GM21515 (cell line): ENCODE measurements around the gene DIP2C.
"Not testable (repeated sequence)": the region's sequence is repeated elsewhere in the genome, so short reads cannot be mapped to it uniquely, and the experiment has no call there.

Experiments used
- ATAC-seq: cut with Tn5 transposase; IDR thresholded peaks from one replicate; pipeline ENCODE4 v1.9.1; 2021; ENCODE audit not compliant: unreplicated experiment

The DIP2C gene

DNA sequence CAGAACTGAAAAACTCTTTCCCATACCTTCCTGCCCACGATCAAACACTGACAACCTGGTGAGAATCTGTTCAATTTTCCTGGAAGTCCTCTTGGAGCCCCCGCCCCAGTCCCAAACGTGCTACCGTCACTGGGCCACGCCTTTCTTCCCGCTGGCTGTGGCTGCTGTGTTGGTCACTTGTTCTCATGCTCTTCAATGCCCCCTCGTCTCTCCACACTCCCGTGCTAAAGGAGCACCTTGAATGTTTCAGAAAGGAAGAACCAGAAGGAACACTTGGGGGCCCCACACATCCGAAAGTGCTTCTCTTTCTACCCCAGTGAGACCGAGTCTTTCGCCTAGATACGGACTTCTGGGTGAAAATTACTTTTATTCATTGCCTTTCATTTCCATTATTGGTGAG, 215.1 kb downstream of the DIP2C start:
- no peak for ATAC-seq

- no peak for ATAC-seq
These were observed 217.1 kb downstream of the DIP2C start for GRCh38 chr10:472241-472910.

DNA sequence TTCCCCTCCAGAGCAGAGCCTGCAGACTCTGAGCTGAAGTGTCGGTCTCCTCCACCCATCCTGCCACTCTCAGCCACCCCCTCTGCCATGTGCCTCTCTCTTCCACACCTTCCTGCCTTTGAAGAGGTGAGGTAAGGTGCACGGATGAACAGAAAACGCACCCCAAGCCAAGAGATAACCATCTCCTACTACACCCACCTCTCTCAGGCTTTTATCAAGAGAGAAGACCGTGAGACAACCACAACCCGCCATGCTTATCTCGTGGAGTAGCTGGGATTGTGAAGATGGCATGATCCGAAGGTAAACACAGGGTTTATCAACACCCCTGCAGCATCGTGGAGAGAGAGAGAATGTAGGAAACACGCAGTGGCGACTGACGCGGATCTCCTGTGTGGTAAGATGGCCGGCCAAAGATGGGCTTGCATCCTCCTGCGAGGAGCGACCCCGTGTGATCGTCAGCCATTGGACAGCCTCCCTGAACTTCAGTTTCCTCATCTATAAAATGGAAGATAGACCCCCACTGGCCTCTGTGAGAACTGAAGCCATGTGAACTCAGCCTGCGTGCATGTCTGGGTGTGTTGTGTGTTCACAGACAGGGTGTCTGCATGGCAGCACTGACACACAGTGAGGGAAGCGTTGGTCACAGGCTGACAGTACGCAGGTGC, 219.0 kb downstream of the DIP2C start:
- ATAC-seq: no peak

DNA sequence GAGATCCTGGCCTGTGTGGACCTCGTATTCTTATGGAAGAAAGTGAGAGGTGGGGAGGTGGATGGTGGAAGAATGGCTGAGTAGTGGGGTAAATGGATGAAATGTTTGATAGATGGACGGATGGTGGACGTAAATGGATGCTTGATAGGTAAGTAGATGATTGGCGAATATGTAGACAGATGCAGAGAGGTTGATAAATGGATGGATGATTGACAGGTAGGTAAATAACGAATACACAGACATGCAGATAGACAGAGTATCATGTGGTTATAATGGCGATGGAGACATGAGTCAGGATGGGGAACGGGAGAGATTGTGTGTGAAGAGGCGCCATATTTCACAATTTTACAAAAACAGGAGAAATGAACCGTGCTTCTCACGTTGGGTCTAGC, 219.5 kb downstream of the DIP2C start:
- no peak for ATAC-seq

GRCh38 chr10:459743-460142, 229.7 kb downstream of the DIP2C start:
- no peak for ATAC-seq

- no peak for ATAC-seq
These were observed 231.0 kb downstream of the DIP2C start for GRCh38 chr10:458421-458851.

GRCh38 chr10:456486-456885, 233.0 kb downstream of the DIP2C start:
- no peak for ATAC-seq

DNA sequence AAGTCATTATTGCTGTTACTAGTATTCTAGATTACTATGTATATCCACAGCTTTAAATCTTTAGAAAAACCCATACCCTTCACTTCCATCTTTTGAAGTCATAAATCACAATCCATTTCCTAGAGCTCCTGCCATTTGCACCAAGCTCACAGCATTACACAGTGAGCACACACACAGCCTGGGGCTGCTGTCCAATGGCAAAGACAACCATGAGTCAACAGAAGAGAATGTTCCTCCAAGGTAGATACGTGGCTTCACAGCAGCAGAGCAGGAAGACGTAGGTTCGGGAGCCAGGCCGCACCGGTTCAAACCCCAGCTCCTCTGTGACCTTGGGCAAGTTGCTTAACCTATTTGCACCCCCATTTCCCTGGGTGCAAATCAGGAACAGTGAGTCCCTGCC, 234.6 kb downstream of the DIP2C start:
- ATAC-seq: no peak

GRCh38 chr10:453647-454046, 235.8 kb downstream of the DIP2C start:
- ATAC-seq: no peak

DNA sequence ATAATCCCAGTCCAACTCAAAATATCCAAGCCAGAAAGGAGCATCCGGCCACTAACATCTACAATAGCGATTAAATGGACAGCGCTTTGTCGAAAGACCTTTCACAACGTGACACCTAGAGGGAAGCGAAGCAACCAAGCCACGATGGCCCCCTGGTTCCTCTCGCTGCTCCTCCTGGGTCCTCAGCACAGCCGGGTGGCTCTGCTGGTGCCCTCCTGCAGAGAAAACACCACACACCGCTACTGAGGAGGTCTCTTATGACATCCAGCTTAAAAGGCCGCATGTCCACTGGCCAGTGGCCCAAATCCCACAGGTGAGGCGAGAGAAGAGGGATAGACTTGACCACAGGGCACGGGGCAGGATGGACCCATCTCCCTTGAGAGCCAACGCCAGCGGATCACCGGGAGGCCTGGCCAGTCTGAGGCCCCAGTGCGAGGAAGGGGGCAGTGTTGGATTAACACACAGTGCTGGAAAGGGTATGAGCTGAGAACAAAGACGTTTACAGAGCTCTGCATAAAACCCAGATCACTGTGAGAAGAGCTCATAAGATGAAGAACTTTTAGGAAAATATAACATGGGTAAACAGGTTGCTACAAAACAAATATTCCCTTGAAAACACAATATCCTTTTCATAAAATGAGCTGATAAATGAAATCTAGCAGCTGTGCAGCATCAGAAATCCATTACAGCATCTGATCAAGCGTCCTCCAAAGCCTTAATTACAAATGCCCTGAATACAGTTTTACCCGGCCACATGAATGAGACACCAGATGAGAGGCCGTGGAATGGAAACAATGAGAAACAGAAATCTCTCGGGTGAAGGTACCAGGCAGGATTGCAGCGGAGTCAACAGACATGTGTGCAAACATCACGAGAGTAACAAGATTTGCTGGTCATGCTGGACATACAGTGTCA, 236.7 kb downstream of the DIP2C start:
- no peak for ATAC-seq

- no peak for ATAC-seq
These were observed 237.6 kb downstream of the DIP2C start for GRCh38 chr10:451856-452255.

GRCh38 chr10:451021-451471, 238.4 kb downstream of the DIP2C start:
- ATAC-seq: peak; percentile 98

DNA sequence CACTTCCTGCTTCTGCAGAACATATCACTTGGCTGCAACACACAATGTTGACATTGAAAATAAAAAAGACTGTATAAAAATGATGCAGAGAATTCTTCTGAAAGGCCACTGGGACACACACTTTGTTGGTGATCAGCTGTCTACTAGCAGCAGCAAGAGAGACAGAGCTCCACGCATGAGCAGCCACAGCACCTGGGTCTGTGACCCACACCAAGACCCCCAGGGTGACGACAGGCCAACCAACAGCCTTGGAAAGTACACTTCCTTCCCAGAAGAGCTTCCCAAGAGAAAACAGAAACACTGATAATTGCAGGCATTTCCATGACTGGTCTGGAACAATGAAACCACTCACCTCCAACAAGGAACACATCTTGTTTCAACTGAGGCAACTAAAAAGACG, 239.0 kb downstream of the DIP2C start:
- peak; percentile 6 for ATAC-seq

- ATAC-seq: not testable (repeated sequence)
These were observed 240.1 kb downstream of the DIP2C start for GRCh38 chr10:449331-449730.

- ATAC-seq: no peak
These were observed 246.0 kb downstream of the DIP2C start for GRCh38 chr10:443459-443858.

- no peak for ATAC-seq
These were observed 247.3 kb downstream of the DIP2C start for GRCh38 chr10:442209-442608.

GRCh38 chr10:441659-442058, 247.8 kb downstream of the DIP2C start:
- ATAC-seq: no peak

DNA sequence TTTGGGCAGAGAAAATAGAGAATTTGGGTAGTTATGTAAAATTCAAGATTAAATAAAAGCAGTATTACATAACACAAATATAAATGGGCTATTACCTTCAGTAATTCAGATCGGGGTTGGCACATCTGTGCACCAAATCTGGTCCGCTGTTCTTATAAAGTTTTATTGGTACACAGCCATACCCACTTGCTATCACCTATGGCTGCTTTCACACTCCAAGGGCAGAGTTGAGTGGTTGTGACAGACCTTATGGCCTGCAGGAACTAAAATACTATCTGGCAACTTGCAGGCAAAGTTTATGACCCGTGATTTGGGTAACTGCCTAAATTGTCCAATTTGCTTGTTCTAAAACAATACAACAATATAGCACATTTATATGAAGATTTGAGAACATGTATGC, 249.3 kb downstream of the DIP2C start:
- no peak for ATAC-seq

GRCh38 chr10:437698-438490, 251.6 kb downstream of the DIP2C start:
- no peak for ATAC-seq

- ATAC-seq: no peak
These were observed 252.4 kb downstream of the DIP2C start for GRCh38 chr10:436911-437665.
